Measurements from ENCODE around the gene SLMAP. TPM values are rescaled to one million over a fixed set of nuclear protein-coding genes. Genes with fewer than 3 reads are reported as not detected.

SLMAP gene
- polyA plus RNA-seq, 3 donors: 47.6 to 54.4 (median 50.1) TPM

GRCh38 chr3:57958642-57959422 is 202.7 kb downstream of the SLMAP start:
- no peak for DNase-seq (ENCODE audit: low read depth in 3 of 3, low spot score in 2 of 3)

GRCh38 chr3:57959423-57960173 is 203.5 kb downstream of the SLMAP start:
- no peak for DNase-seq (ENCODE audit: low read depth in 3 of 3, low spot score in 2 of 3)

- no peak for DNase-seq (ENCODE audit: low read depth in 3 of 3, low spot score in 2 of 3)
Observed at GRCh38 chr3:57960174-57960505, 204.0 kb downstream of the SLMAP start.

- DNase-seq (ENCODE audit: low read depth in 3 of 3, low spot score in 2 of 3): no peak
Observed at GRCh38 chr3:57961177-57961827, 205.2 kb downstream of the SLMAP start.

- DNase-seq (ENCODE audit: low read depth in 3 of 3, low spot score in 2 of 3): no peak
Observed at GRCh38 chr3:57961828-57962447, 205.8 kb downstream of the SLMAP start.

GRCh38 chr3:57962448-57962834 is 206.3 kb downstream of the SLMAP start:
- no peak for DNase-seq (ENCODE audit: low read depth in 3 of 3, low spot score in 2 of 3)

GRCh38 chr3:57963811-57964346 is 207.8 kb downstream of the SLMAP start:
- DNase-seq (ENCODE audit: low read depth in 3 of 3, low spot score in 2 of 3): no peak

- DNase-seq (ENCODE audit: low read depth in 3 of 3, low spot score in 2 of 3): no peak
Observed at GRCh38 chr3:57966829-57967228, 210.7 kb downstream of the SLMAP start.

GRCh38 chr3:57967590-57967989 is 211.5 kb downstream of the SLMAP start:
- no peak for DNase-seq (ENCODE audit: low read depth in 3 of 3, low spot score in 2 of 3)

GRCh38 chr3:57968501-57968900 is 212.4 kb downstream of the SLMAP start:
- DNase-seq (ENCODE audit: low read depth in 3 of 3, low spot score in 2 of 3): no peak

GRCh38 chr3:57971975-57972374 is 215.9 kb downstream of the SLMAP start:
- no peak for DNase-seq (ENCODE audit: low read depth in 3 of 3, low spot score in 2 of 3)

GRCh38 chr3:57972531-57973111 is 216.5 kb downstream of the SLMAP start:
- no peak for DNase-seq (ENCODE audit: low read depth in 3 of 3, low spot score in 2 of 3)

GRCh38 chr3:57973715-57974477 is 217.8 kb downstream of the SLMAP start:
- no peak for DNase-seq (ENCODE audit: low read depth in 3 of 3, low spot score in 2 of 3)

GRCh38 chr3:57974796-57975388 is 218.8 kb downstream of the SLMAP start:
- DNase-seq (ENCODE audit: low read depth in 3 of 3, low spot score in 2 of 3): no peak

GRCh38 chr3:57977818-57978235 is 221.7 kb downstream of the SLMAP start:
- no peak for DNase-seq (ENCODE audit: low read depth in 3 of 3, low spot score in 2 of 3)

- DNase-seq (ENCODE audit: low read depth in 3 of 3, low spot score in 2 of 3): no peak
Observed at GRCh38 chr3:57978316-57978715, 222.2 kb downstream of the SLMAP start.

All from right renal cortex interstitium (tissue), 3 donors.